ENCODE data around the gene PTGDR.

GRCh38 chr14:52318826-52319645 lies 51.5 kb downstream of the PTGDR start:
- TF ChIP-seq, protein P1, sequence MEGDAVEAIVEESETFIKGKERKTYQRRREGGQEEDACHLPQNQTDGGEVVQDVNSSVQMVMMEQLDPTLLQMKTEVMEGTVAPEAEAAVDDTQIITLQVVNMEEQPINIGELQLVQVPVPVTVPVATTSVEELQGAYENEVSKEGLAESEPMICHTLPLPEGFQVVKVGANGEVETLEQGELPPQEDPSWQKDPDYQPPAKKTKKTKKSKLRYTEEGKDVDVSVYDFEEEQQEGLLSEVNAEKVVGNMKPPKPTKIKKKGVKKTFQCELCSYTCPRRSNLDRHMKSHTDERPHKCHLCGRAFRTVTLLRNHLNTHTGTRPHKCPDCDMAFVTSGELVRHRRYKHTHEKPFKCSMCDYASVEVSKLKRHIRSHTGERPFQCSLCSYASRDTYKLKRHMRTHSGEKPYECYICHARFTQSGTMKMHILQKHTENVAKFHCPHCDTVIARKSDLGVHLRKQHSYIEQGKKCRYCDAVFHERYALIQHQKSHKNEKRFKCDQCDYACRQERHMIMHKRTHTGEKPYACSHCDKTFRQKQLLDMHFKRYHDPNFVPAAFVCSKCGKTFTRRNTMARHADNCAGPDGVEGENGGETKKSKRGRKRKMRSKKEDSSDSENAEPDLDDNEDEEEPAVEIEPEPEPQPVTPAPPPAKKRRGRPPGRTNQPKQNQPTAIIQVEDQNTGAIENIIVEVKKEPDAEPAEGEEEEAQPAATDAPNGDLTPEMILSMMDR (conservative IDR thresholded peaks at IDR 0.05) = no peak
- TF ChIP-seq ZFX (IDR thresholded peaks at IDR 0.05) = no peak
